Measurements from ENCODE around the gene HSPG2. TPM values are rescaled to one million over a fixed set of nuclear protein-coding genes. Genes with fewer than 3 reads are reported as not detected.

The HSPG2 gene
- total and polyA plus RNA-seq, 9 donors, result 27.3 to 294 (median 92.6) TPM

GRCh38 chr1:21878009-21878773, 58.9 kb downstream of the HSPG2 start:
- H3K4me1 ChIP-seq (ENCODE audit: insufficient read depth), result no peaks in the 10 kb centered on the region
- intact Hi-C loops (cut with DNase I), result no loop called here
- H3K4me3 ChIP-seq, result no peak overlapping the region
- no peak overlapping the region for H3K27ac ChIP-seq
- 94 to 96% (median 95%) methylated on average over 23 to 25 of the region's 25 CpGs for WGBS, 3 donors
- no peaks in the 10 kb centered on the region for H3K27me3 ChIP-seq
- TF ChIP-seq EP300 (IDR thresholded peaks at IDR 0.05) (no peak), POLR2A (IDR thresholded peaks at IDR 0.05) (no peak), CTCF (IDR thresholded peaks at IDR 0.05) (no peak)
- no peaks in the 10 kb centered on the region for H3K9me3 ChIP-seq
- DNase-seq, result no peak
- H3K36me3 ChIP-seq, result no peaks in the 10 kb centered on the region

- no peak for TF ChIP-seq POLR2A (IDR thresholded peaks at IDR 0.05)
- TF ChIP-seq CTCF (IDR thresholded peaks at IDR 0.05), result no peak
- no peak for TF ChIP-seq EP300 (IDR thresholded peaks at IDR 0.05)
- Histone ChIP-seq H3K36me3 (no peaks in the 10 kb centered on the region), H3K4me3 (no peak overlapping the region), H3K4me1 (ENCODE audit: insufficient read depth) (no peaks in the 10 kb centered on the region), H3K27me3 (no peaks in the 10 kb centered on the region), H3K27ac (no peak overlapping the region), H3K9me3 (no peaks in the 10 kb centered on the region)
- DNase-seq, result no peak
- intact Hi-C loops (cut with DNase I), result no loop called here
- WGBS, 3 donors, result 87 to 89% (median 88%) methylated on average over 16 of the region's 16 CpGs
Observed at GRCh38 chr1:21876267-21876666, 60.8 kb downstream of the HSPG2 start.

GRCh38 chr1:21875621-21876063, 61.5 kb downstream of the HSPG2 start:
- no peaks in the 10 kb centered on the region for H3K4me1 ChIP-seq (ENCODE audit: insufficient read depth)
- no peaks in the 10 kb centered on the region for H3K27me3 ChIP-seq
- 82 to 90% (median 86%) methylated on average over 13 to 16 of the region's 16 CpGs for WGBS, 3 donors
- DNase-seq, result no peak
- intact Hi-C loops (cut with DNase I), result no loop called here
- no peaks in the 10 kb centered on the region for H3K36me3 ChIP-seq
- no peak overlapping the region for H3K27ac ChIP-seq
- TF ChIP-seq CTCF (IDR thresholded peaks at IDR 0.05) (no peak), POLR2A (IDR thresholded peaks at IDR 0.05) (no peak), EP300 (IDR thresholded peaks at IDR 0.05) (no peak)
- no peaks in the 10 kb centered on the region for H3K9me3 ChIP-seq
- H3K4me3 ChIP-seq, result no peak overlapping the region

GRCh38 chr1:21874778-21875547, 62.1 kb downstream of the HSPG2 start:
- intact Hi-C loops (cut with DNase I), result no loop called here
- H3K27me3 ChIP-seq, result no peaks in the 10 kb centered on the region
- H3K4me1 ChIP-seq (ENCODE audit: insufficient read depth), result peaks cover 3% of the 10 kb centered on the region
- no peak for TF ChIP-seq EP300 (IDR thresholded peaks at IDR 0.05)
- TF ChIP-seq CTCF (IDR thresholded peaks at IDR 0.05), result no peak
- TF ChIP-seq POLR2A (IDR thresholded peaks at IDR 0.05), result no peak
- no peak overlapping the region for H3K27ac ChIP-seq
- no peak for DNase-seq
- no peak overlapping the region for H3K4me3 ChIP-seq
- H3K9me3 ChIP-seq, result no peaks in the 10 kb centered on the region
- no peaks in the 10 kb centered on the region for H3K36me3 ChIP-seq
- 77 to 80% (median 78%) methylated on average over 22 to 24 of the region's 24 CpGs for WGBS, 3 donors

Measured in ovary (tissue), 9 donors.